GM19372 (cell line): ENCODE data around the gene TMCC2.
A peak's percentile ranks its signal among the peaks of the same experiment; 100 is the strongest.
"Not testable (repeated sequence)": the region's sequence is repeated elsewhere in the genome, so short reads cannot be mapped to it uniquely, and the experiment has no call there.

ENCODE experiments used
- ATAC-seq: cut with Tn5 transposase; IDR thresholded peaks from one replicate; pipeline ENCODE4 v1.9.1; 2021; ENCODE audit warnings: mild to moderate bottlenecking, low read depth, moderate library complexity; ENCODE audit not compliant: unreplicated experiment

TMCC2 gene

DNA sequence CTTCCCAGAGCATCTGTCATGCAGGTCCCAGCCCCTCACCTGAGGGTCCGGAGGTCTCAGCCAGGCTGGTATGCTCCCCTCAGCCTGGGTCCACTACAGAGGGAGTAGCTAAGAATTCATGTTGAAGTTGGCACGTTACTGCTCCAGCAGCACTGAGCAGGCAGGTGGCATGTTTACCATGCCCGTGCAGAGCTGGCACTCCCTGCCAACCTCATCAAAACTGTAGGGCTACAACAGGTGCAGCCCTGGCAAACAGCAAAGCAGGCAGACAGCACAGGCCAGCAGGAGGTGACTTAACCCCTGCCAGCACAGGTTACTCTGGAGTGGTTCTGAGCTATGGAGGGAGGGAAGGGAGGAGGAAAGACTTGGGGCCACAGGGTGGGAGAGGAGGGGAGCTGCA lies 47.4 kb downstream of the TMCC2 start:
- ATAC-seq = no peak

DNA sequence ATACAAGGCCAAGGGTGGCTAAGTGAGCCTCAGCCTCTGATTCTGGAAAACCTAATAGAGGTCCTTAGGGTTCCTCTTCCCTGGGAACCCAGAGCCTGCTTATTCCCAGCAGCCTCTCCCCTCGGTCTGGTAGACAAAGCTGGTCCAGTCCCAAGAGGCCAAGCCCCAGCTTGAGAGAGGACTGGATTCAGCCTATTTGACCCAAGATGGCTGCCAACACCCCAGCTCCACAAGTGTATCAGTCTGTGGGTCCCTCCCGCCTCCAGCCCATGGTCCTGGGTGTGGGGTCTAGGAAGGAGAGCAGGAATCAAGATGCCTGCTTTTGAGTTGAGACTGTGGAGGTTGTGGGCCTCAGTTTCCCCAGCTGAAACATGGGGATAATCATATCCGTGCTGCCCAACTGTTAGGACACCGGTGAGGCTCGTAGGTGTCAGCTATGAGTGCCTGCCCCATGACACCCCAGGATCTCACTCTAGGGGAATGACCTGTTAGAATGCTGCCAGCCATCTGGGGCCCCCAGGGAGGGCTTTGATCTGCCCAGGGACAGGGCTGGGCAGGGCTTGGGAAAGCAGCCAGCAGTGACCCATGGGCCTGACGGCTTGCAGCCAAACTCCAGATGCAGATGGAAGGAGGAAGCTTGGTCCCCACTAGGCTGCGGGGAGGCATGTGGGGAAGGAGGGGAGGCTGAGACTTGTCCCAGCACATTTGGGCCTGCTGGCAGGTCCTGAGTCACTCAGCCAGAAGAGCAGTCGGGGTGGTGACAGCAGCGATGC lies 48.4 kb downstream of the TMCC2 start:
- ATAC-seq = no peak

DNA sequence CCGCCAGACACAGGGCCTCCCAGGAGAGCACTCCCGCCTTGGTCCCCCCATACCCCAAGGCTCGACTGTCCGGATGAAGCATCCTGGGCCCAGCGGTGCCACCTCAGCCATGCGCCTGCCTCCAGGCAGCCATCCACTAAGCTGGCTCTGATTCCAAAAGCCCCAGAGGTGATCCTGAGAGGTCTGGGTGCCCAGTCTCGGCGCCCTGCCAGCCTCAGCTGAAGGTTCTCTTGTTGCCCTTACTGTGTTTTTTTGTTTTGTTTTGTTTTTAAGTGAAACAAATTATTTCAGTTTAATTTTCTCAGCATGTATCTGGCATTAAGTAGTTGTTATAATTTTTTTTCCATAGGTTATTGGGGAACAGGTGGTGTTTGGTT lies 48.9 kb downstream of the TMCC2 start:
- ATAC-seq = no peak

DNA sequence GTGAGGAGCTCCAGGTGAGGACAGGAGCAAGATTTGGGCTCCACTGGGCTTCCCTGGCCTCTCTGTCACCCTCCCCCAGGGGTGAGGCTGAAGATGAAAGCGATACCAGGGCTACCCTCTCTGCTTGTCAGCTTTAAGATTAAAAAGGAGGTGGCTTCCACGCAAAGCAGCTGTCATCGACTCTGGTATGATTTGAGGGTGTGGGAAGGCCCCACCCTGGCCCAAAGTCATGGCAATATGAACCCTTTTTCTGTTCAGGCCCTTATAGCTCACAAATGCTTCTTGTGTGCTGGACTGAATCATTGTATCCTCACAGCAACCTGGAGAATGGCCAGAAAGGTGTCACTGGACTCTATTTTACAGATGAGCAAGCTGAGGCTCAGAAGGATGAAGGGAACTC lies 52.2 kb downstream of the TMCC2 start:
- no peak for ATAC-seq

DNA sequence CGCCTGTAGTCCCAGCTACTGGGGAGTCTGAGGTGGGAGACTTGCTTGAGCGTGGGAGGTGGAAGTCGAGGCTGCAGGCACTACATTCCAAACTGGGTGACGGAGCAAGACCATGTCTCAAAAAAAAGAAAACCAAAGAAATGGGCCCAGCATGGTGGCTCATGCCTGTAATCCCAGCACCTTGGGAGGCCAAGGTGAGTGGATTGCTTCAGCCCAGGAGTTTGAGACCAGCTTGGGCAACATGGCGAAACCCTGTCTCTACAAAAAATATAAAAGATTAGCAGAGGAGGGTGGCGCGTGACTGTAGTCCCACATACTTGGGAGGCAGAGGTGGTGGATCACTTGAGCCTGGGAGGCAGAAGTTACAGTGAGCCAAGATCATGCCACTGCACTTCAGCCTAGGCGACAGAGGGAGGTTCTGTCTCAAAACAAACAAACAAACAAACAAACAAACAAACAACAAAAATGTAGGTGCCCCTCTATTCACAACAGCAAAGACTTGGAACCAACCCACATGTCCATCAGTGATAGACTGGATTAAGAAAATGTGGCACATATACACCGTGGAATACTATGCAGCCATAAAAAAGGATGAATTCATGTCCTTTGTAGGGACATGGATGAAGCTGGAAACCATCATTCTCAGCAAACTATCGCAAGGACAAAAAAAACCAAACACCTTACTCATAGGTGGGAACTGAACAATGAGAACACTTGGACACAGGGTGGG lies 53.1 kb downstream of the TMCC2 start:
- not testable (repeated sequence) for ATAC-seq

DNA sequence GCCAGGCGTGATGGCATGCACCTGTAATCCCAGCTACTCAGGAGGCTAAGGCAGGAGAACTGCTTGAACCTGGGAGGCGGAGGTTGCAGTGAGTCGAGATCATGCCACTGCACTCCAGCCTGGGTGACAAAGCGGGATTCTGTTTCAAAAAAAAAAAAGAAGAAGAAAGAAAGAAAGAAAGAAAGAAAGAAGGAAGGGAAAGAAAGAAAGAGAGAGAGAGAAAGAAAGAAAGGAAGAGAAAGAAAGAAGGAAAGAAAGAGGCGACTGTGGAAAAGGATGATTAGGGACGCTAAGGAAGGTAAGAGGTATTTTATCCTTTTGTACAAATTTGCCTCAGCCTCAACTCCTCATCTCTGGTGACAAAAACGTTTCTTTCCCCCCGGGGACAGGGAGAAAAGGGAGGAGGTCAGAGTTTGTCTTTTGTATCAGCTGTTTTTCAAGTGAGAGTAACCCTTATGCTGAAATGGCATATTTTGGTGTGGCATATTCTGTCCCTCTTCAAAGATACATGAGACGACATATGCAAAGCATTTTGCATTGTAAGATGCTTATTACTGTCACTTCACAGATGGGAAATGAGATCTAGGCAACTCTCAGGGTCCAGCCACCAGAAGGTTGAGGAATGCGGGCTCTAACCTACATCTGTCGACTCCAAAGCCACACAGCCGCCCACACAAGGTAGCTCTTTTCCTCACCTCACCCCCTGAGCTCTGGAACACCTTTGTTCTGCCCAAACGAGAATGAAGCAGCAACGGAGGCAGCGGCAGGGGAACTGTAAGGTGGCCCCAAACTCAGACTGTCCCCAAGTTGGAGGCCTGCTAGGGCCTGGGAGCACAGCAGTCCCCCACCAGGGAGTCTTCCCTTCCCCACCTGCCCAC lies 55.8 kb downstream of the TMCC2 start:
- ATAC-seq = no peak

DNA sequence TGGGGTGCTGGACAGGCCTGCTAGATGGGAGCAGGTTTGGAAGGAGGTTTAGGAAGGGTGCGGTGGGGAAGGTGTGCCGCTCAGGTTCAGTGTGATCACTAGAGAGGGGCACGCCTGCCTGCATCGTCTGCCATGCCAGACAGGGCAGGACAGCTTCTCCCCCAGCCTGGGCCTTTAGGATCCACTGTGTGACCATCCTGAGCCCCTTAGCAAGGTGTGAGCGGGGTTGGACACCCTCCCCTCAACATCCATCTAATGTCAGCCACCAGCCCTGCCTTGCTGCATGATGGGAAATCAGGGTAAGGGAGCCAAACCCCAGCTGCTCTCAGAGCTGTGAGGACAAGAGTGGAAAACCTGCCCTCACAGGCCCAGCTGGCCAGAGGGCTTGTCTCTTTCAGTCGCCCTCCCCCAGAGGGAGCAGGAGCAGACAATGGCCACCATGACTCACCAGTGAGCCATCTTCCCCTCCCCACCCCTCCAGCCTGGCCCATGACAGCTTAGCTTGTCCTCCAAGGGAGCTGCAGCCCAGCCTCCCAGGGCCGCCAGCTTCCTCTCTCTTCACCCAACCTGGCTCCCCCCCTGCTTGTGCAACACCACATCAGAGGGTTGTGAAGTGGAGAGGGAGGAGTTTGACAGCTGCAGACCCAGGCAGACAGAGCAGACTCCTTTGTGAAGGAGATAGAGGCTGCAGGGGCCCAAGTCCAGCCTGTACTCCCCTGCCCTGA lies 56.8 kb downstream of the TMCC2 start:
- ATAC-seq = no peak

DNA sequence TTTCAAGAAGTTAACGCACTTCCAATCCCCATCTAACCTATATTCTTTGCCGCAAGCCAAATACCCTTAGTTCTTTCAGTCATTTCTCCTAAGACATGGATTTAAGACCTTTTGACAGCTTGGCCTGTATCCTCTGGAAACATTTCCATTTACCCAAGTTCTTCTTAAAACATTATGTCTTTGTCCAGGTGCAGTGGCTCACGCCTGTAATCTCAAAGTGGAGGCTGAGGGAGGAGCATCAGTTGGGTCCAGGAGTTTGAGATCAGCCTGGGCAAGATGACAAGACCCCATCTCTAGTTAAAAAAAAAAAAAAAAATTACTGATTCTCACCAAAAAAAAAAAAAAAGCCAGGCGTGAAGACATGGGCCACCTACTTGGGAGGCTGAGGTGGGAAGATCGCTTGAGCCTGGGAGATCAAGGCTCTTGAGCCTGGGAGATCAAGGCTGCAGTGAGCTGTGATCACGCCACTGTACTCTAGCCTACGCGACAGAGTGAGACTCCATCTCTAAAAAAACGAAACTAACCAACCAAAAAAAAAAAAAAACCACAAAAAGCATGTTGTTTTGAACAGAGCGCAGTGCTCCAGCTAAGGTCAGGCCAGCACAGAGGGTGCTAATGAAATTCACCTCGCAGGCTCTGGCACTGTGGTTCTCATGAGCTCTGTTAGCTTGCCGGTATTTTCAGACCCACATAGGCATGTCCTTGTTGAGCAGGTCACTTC lies 57.8 kb downstream of the TMCC2 start:
- peak; percentile 26 for ATAC-seq

DNA sequence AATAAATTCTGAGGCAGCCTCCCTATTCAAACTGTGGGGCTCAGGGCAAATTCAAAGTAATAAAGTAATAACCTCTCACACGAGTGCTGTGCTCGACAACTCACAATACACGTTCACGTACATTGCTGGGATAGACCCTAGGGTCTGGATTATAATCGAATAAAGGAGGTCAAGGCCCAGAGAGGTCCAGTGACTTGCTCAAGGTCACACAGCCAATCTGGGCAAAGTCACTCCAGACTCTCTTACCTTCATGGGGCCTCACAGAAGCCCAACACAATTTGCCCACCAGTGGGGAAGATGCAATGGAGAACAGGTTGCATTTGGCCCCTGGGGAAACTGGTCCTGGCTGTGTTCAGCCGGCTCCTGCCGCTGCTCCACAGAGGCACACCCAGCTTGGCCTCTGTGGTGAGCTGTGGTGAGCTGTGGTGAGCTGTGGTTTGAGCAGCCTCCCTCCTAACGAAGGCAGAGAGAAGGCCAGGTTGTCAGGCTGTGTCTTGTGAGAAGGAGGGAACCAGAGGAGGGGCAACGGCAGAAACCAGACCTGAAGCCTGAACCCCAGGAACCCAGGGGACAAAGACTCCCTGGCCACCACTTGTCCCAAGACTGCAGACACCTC lies 58.7 kb downstream of the TMCC2 start:
- peak; percentile 31 for ATAC-seq

DNA sequence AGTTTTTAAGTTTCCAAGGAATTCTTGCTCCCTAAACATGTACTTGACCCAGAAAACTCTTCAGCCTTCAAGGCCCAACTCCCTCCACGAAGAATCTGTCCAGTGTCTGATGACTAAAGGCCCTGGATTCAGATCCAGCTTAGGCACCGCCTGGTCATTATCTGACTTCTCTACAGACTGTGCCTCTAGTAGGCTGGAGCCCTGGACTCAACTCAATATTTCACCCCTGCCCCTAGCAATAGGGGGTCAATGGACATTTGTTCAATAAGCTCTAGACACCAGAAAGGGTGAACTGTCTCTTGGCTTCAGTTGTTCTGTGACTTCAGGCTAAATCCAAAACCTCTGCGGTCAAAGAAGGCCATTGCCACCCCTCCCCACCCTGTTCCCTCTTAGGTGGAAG lies 59.3 kb downstream of the TMCC2 start:
- ATAC-seq = no peak

DNA sequence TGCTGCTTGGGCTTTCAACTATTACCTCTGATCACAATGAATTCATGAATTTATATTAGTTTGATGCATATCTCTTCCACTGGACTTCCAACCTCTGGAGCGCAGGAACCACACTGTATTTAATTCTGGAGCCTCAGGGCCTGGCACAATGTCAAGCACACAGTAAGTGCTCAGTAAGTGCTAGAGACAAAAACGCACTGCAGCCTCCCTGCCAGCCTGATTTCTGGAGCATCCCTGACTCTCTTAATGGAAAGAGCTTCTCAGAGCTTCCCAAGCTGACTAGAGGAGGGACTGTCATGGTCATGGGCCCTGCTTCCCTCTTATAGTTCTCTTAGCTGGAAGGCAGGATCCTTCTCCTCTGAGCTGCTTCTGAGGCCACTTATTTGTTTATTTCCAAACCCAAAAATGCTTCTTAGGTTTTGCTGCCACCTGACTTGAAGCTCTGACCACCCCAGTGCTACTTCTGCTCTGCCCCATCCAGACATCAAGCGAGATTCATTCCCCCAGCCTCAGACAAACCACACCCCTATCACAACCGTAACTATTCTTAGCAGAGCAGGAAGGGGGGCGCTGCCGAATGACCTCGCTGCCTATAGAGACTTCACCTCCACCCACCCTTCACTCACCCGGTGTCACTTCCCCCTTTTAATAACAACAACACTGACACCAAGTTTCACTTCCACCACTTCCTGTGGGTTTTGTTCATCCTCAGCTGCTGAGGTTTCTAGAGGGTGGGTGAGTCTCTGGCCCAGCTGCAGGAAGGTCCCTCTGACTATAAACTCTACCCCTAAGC lies 60.2 kb downstream of the TMCC2 start:
- ATAC-seq = peak; percentile 76

DNA sequence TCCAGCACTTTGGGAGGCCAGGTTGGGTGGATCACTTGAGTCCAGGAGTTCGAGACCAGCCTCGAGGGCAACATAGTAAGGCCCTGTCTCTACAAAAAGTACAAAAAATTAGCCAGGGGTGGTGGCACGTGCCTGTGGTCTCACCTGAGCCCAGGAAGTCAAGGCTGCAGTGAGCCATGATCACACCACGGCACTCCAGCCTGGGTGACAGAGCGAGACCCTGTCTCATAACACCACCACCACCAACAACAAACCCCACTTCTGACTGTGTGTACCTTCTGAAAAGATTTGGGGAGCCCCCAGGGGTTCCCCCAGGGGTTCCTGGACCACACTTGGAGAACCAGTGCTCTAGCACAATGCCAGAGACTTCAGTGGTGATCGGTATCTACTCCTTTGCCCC lies 63.9 kb downstream of the TMCC2 start:
- ATAC-seq = no peak

DNA sequence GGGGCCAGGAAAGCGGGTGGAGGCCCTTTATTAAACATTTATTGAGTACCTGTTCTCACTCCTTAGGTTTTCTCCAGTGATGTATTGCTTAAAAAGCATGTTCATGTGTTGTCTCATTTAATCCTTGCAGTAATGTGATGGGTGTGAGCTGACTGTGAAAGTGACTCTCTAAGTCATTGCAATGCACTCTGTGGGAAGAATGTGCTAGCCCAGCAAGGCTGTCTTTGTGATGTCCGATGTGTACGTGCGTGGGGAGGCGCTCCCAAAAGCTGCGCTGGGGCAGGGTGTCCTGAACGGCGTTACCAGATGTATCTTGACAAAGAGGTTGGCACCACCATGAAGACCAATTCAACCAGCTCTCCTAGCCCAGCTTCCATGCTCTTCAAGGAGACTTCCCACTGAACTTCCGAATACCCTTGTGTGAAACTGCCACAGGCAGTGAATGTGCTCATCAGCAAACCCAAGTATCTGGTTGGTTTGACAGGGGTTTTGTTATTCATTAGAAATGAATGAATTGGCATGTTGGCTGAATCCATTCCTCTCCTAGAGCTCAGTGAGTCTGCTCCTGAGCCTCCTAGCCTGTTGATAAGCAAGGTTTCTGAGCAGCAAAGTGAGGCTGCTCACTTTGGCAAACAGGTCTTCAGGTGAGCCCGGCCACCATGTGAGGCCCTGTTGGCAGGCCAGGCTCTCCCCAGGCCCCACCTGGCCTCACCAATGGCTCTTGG lies 65.8 kb downstream of the TMCC2 start:
- ATAC-seq = no peak

DNA sequence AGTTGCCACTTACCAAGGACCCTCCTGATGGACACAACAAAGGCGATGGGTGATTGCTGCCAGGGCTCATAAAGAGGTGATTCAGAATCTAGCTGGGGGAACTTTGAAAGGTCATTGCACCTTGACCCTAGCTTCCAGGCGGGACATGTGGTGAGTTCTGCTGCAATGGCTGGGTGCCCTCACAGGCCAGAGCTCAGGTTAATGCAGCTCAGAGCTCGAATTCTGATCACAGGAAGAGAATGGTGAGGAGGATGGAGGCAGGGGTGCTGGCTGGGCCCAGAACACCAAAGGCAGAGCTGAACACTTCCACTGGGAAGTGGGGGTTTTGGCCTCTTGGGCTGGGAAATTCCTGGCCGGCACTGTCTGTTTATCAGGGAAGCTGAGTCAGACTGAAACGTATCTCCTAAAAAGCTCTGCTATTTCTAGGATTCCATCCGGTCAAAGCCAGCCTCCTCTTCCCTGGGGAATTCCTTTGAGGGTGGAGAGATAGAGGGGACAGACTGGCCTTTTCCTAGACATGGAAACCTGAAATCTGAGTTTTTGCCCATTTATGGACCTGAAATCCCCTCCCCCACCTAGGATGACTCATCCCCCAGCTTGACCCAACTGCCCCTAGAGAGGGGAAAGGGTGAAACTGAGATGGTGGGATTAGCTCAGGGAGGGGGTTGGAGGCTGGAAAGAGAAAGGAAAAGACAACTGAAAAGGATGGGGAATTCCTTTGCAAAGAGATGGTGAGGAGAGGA lies 66.6 kb downstream of the TMCC2 start:
- ATAC-seq = no peak

DNA sequence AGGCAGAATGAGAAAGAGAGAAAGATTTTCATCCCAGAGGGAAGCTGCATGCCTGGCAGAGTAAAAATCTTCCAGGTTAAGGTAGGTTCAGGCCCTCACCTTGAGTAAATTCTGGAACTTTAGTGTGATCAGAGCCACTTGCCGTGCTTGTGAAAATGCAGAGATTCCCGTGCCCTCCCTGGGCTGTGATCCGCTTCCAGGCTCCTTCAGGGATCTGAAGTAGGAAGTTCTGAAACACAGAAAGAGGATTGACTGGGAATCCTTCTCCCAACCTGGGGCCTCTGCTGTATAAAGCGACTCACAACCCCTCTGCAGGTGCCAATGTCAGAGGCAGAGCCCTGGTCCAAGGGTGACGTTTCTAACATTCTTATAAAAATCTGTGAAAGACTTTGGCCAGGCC lies 67.2 kb downstream of the TMCC2 start:
- ATAC-seq = no peak

DNA sequence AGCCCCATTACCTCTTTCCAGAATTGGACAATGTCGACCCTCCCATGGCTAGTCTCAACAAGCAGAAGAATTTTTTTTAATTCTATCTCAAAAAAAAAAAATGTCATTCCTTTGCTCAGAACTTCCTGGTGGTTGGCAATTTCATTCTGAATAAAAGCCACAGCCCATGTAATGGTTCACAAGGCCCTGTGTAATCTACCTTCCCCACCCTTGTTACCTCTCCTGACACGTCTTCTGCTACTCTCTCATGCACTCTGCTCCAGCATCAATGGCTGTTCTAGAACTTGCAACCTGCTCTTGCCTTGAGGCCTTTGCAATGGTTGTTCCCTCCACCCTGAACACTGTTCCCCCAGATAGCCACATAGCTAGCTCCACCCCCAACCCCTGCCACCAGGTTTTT lies 68.4 kb downstream of the TMCC2 start:
- ATAC-seq = no peak

DNA sequence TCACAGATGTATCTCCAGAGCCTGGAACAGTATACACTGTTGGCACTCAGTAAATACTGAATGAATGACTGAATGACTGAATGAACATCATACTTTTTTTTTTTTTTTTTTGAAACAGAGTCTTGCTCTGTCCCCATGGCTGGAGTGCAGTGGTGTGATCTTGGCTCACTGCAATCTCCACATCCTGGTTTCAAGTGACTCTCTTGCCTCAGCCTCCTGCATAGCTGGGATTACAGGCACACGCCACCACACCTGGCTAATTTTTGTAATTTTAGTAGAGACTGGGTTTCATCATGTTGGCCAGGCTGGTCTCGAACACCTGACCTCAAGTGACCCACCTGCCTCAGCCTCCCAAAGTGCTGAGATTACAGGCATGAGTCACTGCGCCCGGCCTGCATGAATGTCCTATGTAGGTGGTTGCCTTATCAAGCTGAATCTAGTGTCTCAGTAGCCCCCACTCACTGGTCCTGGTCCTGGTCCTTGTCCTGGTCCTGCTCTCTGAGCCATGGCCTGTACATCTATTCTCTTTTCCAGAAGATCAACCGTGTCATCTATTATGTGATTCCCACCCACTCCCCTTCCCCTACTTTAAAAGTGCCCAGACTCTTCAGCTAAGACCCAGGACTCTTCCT lies 69.9 kb downstream of the TMCC2 start:
- ATAC-seq = not testable (repeated sequence)
